Testis (tissue), 2 donors: ENCODE results near the gene MED27.

Experiments
- CTCF ChIP-seq, 3 experiments: fragments of 450-650 bp in 2 of 3; fragments of 200-600 bp in 1 of 3; sonication (generic) in 1 of 3; IDR thresholded peaks; one replicate each; pipeline ENCODE4 v1.5.1; 2016 to 2019; ENCODE audit warnings: antibody characterized with exemption in 3 of 3, mild to moderate bottlenecking in 2 of 3, moderate library complexity in 1 of 3
- POLR2A ChIP-seq: fragments of 450-650 bp; IDR thresholded peaks from one replicate; pipeline ENCODE4 v1.6.1; 2017; ENCODE audit warnings: antibody characterized with exemption, mild to moderate bottlenecking, moderate library complexity

GRCh38 chr9:131879911-131880290 is 199.8 kb downstream of the MED27 start:
- TF ChIP-seq CTCF (IDR thresholded peaks at IDR 0.05), result no peak
- TF ChIP-seq POLR2A, result no peak
